ENCODE measurements around the gene PI4KA. TPM values are rescaled to one million over a fixed set of nuclear protein-coding genes. Genes with fewer than 3 reads are reported as not detected.

Gene PI4KA
- total RNA-seq, 1 experiment from 2014 or later, result 65.8 TPM

- no peak overlapping the region for H3K18ac ChIP-seq (ENCODE audit: insufficient read length, low read depth, low read length)
- no peak overlapping the region for H4K91ac ChIP-seq (ENCODE audit: insufficient read length, low read depth, low read length)
- no peak overlapping the region for H3K23ac ChIP-seq (ENCODE audit: insufficient read length, low read depth, low read length)
- no peaks in the 10 kb centered on the region for H3K79me1 ChIP-seq (ENCODE audit: insufficient read depth, low read depth, low read length, poor library complexity, severe bottlenecking)
- no peaks in the 10 kb centered on the region for H3K9me3 Mint-ChIP-seq
- no peak for TF ChIP-seq CTCF (conservative IDR thresholded peaks at IDR 0.05)
- H3K27ac ChIP-seq (ENCODE audit: insufficient read length, low read depth, low read length), result no peak overlapping the region
- no peak overlapping the region for H3K4me2 ChIP-seq (ENCODE audit: insufficient read depth, insufficient read length, low read length)
- no peaks in the 10 kb centered on the region; the same call in 1 of the 2 replicates for H3K27me3 ChIP-seq (ENCODE audit: insufficient read depth, low read length)
- no peaks in the 10 kb centered on the region for H3K9me3 ChIP-seq (ENCODE audit: control insufficient read depth, low read depth, low read length)
- H3K56ac ChIP-seq (ENCODE audit: insufficient read length, low read depth, low read length), result no peak overlapping the region
- H3T11ph ChIP-seq (ENCODE audit: low read length), result no peak overlapping the region
- no peak overlapping the region for H2AFZ ChIP-seq (ENCODE audit: low read length)
- H4K8ac ChIP-seq (replicated peaks; ENCODE audit: insufficient read length, low read depth, low read length), result no peak overlapping the region
- 0 out of 4 replicates have a peak, but pooled peaks cover 0 to 3% of the 10 kb centered on the region in 2 experiments for H3K4me1 Mint-ChIP-seq
- H3K4ac ChIP-seq (ENCODE audit: low read depth, low read length), result no peak overlapping the region
- no peaks in the 10 kb centered on the region for H3K79me2 ChIP-seq (ENCODE audit: insufficient read depth, low read length)
- H3K27ac Mint-ChIP-seq, result no peak overlapping the region
- peaks cover 2 to 50% (median 4%) of the 10 kb centered on the region in 3 experiments; a peak in 4 of 7 replicates for H3K36me3 Mint-ChIP-seq (ENCODE audit: insufficient read depth in 1 of 3, low read depth in 3 of 3)
- DNase-seq, result no peak
- H4K20me1 ChIP-seq (ENCODE audit: control insufficient read depth, insufficient read depth, insufficient read length), result no peaks in the 10 kb centered on the region
- no peak overlapping the region for H2BK15ac ChIP-seq (ENCODE audit: low read depth, low read length)
- no peak overlapping the region for H2BK120ac ChIP-seq (ENCODE audit: low read depth, low read length, poor library complexity, severe bottlenecking)
- no peak overlapping the region for H2BK12ac ChIP-seq (ENCODE audit: insufficient read length, low read depth, low read length)
- H2AK5ac ChIP-seq (ENCODE audit: insufficient read length, low read length), result no peak overlapping the region
- H3K4me3 Mint-ChIP-seq, result no peak overlapping the region
- H2BK20ac ChIP-seq (ENCODE audit: low read depth, low read length, poor library complexity, severe bottlenecking), result no peak overlapping the region
- H3K9ac ChIP-seq (ENCODE audit: extremely low read depth, insufficient read length, low read length), result no peak overlapping the region
- no peak overlapping the region for H2BK5ac ChIP-seq (ENCODE audit: insufficient read length, low read length)
- H3K23me2 ChIP-seq (ENCODE audit: insufficient read length, low read depth, low read length, poor library complexity, severe bottlenecking), result no peaks in the 10 kb centered on the region
- H3K4me1 ChIP-seq (ENCODE audit: insufficient read depth, low read length), result no peaks in the 10 kb centered on the region
- no CpG with 5 or more reads among the region's 9 CpGs for WGBS (ENCODE audit: extremely low coverage, insufficient read length, low lambda C conversion rate)
- no peak overlapping the region for H4K5ac ChIP-seq (ENCODE audit: insufficient read length, low read depth, low read length)
- H3K27me3 Mint-ChIP-seq (ENCODE audit: low read depth), result no peaks in the 10 kb centered on the region
- H3K14ac ChIP-seq (ENCODE audit: insufficient read depth, low read length), result no peak overlapping the region
These were observed 112.0 kb downstream of the PI4KA start for GRCh38 chr22:20746431-20747189.
